Fibroblast of lung (primary cell): ENCODE measurements around the gene ACOD1.
"Not testable (repeated sequence)": the region's sequence is repeated elsewhere in the genome, so short reads cannot be mapped to it uniquely, and the experiment has no call there.

Source experiments
- EZH2 ChIP-seq: IDR thresholded peaks from 2 replicates; pipeline ENCODE4 v1.5.1; 2012; ENCODE audit warnings: low read length, control low read depth, mild to moderate bottlenecking; ENCODE audit errors: missing control alignments
- TF ChIP-seq, protein P1 (sequence below), 2 donors: IDR thresholded peaks in 1 of 2; conservative IDR thresholded peaks in 1 of 2; 1 replicate in 1 of 2; 2 replicates in 1 of 2; pipeline ENCODE4 v1.5.1; 2011 to 2012; ENCODE audit warnings: low read length in 2 of 2, control low read depth in 1 of 2, inconsistent platforms in 1 of 2, low read depth in 1 of 2, mild to moderate bottlenecking in 1 of 2

DNA sequence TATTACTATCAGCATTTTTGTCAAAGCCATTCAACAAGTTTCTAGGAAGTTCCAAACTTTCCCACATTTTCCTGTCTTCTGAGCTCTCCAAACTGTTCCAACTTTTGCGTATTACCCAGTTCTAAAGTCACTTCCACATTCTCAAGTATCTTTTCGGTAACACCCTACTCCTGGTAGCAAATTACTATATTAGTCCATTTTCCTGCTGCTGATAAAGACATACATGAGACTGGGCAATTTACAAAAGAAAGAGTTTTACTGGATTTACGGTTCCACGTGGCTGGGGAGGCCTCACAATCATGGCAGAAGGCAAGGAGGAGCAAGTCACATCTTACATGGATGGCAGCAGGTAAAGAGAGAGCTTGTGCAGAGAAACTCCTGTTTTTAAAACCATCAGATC lies 49.2 kb upstream of the ACOD1 start:
- TF ChIP-seq, protein P1, sequence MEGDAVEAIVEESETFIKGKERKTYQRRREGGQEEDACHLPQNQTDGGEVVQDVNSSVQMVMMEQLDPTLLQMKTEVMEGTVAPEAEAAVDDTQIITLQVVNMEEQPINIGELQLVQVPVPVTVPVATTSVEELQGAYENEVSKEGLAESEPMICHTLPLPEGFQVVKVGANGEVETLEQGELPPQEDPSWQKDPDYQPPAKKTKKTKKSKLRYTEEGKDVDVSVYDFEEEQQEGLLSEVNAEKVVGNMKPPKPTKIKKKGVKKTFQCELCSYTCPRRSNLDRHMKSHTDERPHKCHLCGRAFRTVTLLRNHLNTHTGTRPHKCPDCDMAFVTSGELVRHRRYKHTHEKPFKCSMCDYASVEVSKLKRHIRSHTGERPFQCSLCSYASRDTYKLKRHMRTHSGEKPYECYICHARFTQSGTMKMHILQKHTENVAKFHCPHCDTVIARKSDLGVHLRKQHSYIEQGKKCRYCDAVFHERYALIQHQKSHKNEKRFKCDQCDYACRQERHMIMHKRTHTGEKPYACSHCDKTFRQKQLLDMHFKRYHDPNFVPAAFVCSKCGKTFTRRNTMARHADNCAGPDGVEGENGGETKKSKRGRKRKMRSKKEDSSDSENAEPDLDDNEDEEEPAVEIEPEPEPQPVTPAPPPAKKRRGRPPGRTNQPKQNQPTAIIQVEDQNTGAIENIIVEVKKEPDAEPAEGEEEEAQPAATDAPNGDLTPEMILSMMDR (conservative IDR thresholded peaks at IDR 0.05 in 1 of 2, IDR thresholded peaks at IDR 0.05 in 1 of 2; ENCODE audit: low read depth in 1 of 2, low read length in 2 of 2) = not testable (repeated sequence)
- not testable (repeated sequence) for TF ChIP-seq EZH2
